Cortex of kidney (tissue), 1 donor: Measurements from ENCODE around the gene MCM5.
A peak's percentile ranks its signal among the peaks of the same experiment; 100 is the strongest.
"Not testable (repeated sequence)": the region's sequence is repeated elsewhere in the genome, so short reads cannot be mapped to it uniquely, and the experiment has no call there.

Experiments used
- DNase-seq: peaks from one replicate; lab custom pipeline; 2025; lab: John Stamatoyannopoulos, UW

MCM5 gene

GRCh38 chr22:35379146-35379993 is 20.6 kb upstream of the MCM5 start:
- DNase-seq = no peak

GRCh38 chr22:35380013-35380412 is 19.9 kb upstream of the MCM5 start:
- no peak for DNase-seq

- peak; percentile 29 for DNase-seq
These were observed 19.2 kb upstream of the MCM5 start, which contains the start of gene HMOX1 for GRCh38 chr22:35380537-35381423. Gene HMOX1 (plus strand): TSS chr22:35381096. CDS start chr22:35381174, 78 bp downstream.

DNA sequence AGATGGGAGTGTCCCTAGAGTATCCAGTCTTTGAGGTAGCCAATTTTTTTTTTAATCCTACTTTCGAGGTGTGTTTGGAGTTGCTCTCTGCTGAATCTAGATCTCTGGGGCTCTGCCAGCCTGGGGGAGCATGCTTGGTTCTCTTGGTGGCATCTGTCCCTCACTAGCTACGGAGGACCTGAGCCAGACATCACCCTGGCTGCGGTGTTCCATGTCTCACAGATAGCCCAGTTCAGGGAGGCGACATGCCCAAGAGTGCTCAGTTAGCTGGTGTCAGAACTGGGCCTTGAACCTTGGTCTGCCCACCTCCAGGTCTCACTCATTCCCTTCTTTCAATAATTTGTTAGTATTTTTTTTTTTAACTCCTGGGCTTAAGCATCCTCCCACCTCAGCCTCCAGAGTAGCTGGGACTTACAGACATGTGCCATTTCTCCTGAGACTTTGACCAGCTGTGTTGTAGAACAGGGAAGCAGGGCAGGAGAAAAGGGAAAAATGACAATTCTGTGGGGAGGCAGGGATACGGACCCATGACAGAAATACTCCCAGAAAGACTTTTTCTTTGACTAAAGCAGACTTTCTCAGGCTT is 18.4 kb upstream of the MCM5 start:
- DNase-seq = no peak

DNA sequence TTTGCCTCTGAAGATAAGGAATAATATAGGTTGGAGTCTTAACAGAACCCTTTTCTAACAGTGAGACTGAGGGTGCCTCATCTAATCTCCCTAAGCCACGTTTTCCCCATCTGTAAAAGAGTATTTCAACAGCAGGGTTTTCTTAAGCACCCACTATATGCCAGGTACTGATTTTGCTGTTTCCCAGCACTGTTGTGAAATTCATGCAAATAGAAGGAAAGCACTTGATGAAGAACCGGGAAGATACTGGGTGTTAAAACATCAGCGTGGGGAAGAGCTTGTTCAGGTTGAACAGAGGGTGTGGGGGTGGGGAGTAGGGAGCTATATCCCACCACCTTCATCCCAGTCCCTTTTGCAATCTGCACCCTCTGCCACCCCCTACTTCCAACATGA is 16.3 kb upstream of the MCM5 start:
- no peak for DNase-seq

- no peak for DNase-seq
These were observed 15.4 kb upstream of the MCM5 start for GRCh38 chr22:35384527-35384926.

GRCh38 chr22:35384975-35385588 is 14.9 kb upstream of the MCM5 start:
- no peak for DNase-seq

- no peak for DNase-seq
These were observed 13.2 kb upstream of the MCM5 start for GRCh38 chr22:35386670-35387288.

DNA sequence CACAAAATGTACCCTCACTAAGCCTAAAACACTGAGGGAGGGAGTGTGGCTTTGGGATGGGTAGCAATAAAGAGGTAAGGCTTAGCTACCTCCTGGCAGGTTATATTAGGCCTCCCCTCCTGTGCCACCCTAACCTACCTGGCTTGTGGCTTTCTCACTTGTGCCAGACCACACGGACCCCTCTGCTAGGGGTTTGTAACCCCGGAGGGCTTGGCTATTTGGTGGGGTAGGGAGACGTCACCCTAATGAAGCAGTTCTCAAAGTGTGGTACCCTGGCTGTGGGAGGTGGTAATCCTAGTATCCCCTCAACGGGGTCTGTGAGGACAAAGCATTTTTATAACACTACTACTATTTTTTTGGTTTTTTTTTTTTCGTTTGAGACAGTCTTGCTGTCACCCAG is 9.0 kb upstream of the MCM5 start:
- DNase-seq = no peak

DNA sequence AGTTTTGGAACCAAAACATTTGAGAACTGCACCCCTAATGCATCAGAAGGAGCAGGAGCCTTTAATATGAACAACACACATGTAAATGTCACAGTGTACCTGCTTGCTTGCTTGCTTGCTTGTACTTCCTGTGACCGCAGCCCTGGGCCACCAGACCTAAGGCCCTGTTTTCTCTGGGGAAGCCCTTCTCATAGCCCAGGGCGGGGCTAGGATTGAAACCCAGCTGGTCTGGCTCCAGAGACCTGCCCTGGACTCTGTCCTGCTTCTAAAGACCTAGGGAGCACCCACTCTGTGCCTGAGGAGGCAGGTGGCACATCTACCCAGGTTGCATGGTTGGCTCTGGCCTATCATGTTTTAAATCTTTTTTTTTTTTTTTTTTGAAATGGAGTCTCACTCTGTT is 7.6 kb upstream of the MCM5 start:
- no peak for DNase-seq

DNA sequence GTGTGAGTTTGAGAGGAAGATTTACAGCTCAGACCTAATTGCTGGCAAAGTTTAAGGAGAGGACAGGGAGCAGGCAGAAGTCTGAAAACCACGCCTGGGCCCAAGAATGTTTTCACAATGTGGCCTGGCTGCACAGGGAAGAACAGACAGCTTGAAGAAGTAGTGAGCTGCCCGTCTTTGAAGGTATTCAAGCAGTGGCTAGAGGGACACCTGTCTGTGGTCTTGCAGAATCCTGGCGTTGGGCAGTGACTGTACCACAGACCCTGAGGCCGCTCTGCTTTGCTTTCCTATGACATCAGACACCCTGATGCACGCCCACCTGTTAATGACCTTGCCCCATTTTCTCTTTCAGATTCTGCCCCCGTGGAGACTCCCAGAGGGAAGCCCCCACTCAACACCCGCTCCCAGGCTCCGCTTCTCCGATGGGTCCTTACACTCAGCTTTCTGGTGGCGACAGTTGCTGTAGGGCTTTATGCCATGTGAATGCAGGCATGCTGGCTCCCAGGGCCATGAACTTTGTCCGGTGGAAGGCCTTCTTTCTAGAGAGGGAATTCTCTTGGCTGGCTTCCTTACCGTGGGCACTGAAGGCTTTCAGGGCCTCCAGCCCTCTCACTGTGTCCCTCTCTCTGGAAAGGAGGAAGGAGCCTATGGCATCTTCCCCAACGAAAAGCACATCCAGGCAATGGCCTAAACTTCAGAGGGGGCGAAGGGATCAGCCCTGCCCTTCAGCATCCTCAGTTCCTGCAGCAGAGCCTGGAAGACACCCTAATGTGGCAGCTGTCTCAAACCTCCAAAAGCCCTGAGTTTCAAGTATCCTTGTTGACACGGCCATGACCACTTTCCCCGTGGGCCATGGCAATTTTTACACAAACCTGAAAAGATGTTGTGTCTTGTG is 6.6 kb upstream of the MCM5 start:
- DNase-seq = no peak

- no peak for DNase-seq
These were observed 6.0 kb upstream of the MCM5 start for GRCh38 chr22:35394011-35394312.

- DNase-seq = no peak
These were observed 5.0 kb upstream of the MCM5 start for GRCh38 chr22:35394810-35395563.

- DNase-seq = not testable (repeated sequence)
These were observed 3.3 kb upstream of the MCM5 start for GRCh38 chr22:35396622-35397021.

- DNase-seq = no peak
These were observed 2.6 kb upstream of the MCM5 start for GRCh38 chr22:35397095-35397904.

GRCh38 chr22:35398591-35398973 is 1.4 kb upstream of the MCM5 start:
- DNase-seq = no peak

GRCh38 chr22:35399114-35399677 is 744 bp upstream of the MCM5 start:
- DNase-seq = no peak

GRCh38 chr22:35400501-35400790 is 506 bp downstream of the MCM5 start:
- no peak for DNase-seq

DNA sequence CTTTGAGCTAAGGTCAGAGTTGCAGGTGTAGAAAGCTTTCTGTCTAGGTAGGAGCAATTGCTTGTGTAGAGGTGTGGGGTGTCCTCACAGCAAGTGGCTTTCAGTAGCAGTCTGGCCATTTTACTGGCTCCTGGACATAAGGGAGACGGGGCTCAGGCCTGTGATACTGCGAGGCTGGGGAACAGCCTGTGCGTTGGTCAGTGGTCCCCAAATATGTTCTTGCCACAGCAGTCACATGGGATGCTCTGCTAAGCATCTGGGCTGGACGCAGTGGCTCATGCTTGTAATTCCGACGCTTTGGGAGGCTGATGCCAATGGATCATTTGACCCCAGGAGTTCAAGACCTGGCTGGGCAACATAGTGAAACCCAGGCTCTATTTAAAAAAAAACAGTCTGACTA is 1.9 kb downstream of the MCM5 start:
- no peak for DNase-seq
